ENCODE data around the gene OR13C9.

DNA sequence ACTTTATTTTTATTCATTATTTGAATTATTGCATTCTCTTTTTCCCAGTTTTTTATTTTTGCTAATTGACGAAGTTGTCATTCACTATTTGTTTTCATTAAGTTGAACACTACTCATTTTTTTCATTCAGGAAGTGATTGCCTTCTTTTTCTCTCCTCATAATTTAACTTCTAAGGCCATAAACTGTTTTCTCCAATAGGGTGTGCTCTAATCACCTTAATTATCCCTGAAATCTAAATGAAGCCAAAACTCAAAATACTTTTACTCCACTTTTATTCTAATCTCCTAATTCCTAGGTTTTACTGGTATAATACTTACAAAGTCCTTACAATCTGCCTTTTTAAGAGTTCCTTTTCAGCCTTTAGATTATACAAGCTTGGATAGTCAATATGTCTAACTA is 9.7 kb downstream of the OR13C9 start:
- TF ChIP-seq, protein P1, sequence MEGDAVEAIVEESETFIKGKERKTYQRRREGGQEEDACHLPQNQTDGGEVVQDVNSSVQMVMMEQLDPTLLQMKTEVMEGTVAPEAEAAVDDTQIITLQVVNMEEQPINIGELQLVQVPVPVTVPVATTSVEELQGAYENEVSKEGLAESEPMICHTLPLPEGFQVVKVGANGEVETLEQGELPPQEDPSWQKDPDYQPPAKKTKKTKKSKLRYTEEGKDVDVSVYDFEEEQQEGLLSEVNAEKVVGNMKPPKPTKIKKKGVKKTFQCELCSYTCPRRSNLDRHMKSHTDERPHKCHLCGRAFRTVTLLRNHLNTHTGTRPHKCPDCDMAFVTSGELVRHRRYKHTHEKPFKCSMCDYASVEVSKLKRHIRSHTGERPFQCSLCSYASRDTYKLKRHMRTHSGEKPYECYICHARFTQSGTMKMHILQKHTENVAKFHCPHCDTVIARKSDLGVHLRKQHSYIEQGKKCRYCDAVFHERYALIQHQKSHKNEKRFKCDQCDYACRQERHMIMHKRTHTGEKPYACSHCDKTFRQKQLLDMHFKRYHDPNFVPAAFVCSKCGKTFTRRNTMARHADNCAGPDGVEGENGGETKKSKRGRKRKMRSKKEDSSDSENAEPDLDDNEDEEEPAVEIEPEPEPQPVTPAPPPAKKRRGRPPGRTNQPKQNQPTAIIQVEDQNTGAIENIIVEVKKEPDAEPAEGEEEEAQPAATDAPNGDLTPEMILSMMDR (IDR thresholded peaks at IDR 0.05; ENCODE audit: low read depth, low read length): no peak
- TF ChIP-seq POLR2A (IDR thresholded peaks at IDR 0.05; ENCODE audit: extremely low read depth, insufficient read length): no peak
- TF ChIP-seq, protein P2, sequence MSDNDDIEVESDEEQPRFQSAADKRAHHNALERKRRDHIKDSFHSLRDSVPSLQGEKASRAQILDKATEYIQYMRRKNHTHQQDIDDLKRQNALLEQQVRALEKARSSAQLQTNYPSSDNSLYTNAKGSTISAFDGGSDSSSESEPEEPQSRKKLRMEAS (IDR thresholded peaks at IDR 0.05; ENCODE audit: low read depth, low read length): no peak
- no peak for TF ChIP-seq MYC (IDR thresholded peaks at IDR 0.05; ENCODE audit: low read depth, low read length)

Data from NB4 (cell line).